HG03442 (cell line): ENCODE data around the gene CFAP119.

Experiments used
- ATAC-seq: cut with Tn5 transposase; IDR thresholded peaks from one replicate; pipeline ENCODE4 v1.9.1; 2021; ENCODE audit warnings: mild to moderate bottlenecking, moderate library complexity; ENCODE audit not compliant: unreplicated experiment

The CFAP119 gene

DNA sequence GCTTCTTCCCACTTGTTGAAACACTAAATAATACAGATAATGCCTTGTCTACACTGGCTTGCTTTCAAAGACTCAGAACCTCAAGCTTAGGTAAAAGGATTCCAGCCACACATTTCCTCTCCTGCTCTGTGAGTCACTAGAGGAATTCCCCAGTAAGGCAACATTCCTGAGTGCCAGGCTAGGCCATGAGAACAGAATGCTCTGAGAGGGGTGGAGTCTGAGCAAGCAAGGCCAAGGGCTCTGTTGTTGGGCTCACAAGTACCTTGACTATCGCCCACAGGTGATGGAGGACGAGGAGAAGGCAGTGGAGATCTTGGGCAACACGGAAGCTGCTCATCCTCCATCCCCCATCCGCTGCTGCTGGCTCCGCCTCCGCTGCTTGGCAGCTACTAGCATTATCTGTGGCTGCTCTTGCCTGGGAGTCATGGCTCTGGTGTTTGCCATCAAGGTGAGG, 20.4 kb downstream of the CFAP119 start:
- ATAC-seq, result no peak

DNA sequence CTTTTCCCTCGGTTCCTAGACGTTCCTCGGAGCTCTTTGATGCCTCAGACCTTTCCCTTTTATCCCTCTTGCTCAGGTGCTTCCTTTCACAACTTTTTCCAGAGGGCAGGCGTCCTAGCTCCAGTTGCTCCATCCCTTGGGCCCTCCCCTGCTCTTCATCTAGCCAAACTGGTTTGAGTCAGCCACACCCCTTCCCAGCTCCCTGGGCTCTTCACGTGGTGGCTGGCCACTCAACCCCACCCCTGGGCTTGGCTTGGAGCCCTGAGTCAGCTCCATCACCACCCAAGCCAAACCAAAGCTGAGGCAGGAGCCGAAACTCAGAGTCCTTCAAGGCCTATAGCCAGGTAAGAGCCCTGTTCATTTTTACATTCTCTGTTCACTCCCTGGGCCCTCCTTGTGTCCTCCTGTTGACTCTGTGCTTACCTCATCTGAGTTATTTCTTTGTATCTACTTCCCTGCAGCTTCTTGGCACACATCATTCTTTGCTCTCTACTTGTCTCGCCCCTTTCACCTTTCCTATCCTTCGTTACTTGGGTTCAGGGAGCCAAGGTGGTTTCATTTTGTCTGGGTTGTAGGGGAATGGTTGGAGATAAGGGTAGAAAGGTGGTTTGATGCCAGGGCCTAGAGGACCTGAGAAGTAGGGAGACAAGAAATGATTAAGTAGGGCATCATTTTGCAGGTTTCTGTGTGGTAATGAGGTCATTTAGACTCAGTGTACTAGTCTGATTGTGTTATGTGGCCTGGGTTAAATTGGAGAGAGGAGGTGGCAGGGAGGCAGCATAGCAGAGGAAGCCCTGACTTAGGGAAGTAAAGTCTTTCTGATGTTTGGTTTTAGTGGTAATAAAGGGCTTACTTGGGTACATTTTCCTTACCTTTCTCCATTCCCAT, 21.3 kb downstream of the CFAP119 start:
- no peak for ATAC-seq

DNA sequence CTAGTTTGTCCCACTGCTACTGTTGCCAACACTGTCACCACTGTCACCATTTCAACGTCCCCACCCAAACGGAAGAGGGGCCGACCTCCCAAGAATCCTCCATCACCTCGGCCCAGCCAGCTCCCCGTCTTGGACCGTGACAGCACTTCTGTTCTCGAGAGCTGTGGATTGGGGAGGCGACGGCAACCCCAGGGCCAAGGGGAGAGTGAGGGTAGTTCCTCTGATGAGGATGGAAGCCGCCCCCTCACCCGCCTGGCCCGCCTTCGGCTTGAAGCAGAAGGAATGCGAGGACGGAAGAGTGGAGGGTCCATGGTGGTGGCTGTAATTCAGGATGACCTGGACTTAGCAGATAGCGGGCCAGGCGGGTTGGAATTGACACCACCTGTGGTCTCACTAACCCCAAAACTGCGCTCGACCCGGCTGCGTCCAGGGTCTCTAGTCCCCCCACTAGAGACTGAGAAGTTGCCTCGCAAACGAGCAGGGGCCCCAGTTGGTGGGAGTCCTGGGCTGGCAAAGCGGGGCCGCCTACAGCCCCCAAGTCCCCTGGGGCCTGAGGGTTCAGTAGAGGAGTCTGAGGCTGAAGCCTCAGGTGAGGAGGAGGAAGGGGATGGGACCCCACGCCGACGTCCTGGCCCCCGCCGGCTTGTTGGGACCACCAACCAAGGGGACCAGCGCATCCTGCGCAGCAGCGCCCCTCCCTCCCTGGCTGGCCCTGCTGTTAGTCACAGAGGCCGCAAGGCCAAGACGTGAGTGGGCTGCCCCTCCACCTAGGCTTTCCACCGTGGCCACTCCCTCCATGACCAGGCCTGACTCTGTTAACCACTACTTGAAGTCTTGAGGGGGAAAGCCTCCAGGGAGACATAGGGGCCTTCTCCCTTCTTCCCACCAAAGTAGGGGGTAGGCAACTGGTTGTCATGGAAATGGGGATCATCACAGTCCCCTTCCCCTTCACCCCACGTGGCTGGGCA, 22.6 kb downstream of the CFAP119 start:
- ATAC-seq, result no peak

DNA sequence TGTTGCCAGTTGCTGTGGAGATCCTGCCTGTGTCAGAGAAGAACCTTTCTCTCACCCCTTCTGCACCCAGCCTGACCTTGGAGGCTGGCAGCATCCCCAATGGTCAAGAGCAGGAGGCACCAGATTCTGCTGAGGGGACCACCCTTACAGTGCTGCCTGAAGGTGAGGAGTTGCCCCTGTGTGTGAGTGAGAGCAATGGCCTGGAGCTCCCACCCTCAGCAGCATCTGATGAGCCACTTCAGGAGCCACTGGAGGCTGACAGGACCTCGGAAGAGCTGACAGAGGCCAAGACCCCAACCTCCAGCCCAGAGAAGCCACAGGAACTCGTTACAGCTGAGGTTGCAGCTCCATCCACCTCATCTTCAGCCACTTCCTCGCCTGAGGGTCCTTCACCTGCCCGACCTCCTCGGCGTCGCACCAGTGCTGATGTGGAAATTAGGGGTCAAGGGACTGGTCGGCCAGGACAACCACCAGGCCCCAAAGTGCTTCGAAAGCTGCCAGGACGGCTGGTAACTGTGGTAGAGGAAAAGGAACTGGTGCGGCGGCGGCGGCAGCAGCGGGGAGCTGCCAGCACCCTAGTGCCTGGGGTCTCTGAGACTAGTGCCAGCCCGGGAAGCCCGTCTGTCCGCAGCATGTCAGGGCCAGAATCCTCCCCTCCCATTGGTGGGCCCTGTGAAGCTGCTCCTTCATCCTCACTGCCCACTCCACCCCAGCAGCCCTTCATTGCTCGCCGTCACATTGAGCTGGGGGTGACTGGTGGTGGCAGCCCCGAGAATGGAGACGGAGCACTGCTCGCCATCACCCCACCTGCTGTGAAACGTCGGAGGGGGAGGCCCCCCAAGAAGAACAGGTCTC, 23.8 kb downstream of the CFAP119 start:
- no peak for ATAC-seq

DNA sequence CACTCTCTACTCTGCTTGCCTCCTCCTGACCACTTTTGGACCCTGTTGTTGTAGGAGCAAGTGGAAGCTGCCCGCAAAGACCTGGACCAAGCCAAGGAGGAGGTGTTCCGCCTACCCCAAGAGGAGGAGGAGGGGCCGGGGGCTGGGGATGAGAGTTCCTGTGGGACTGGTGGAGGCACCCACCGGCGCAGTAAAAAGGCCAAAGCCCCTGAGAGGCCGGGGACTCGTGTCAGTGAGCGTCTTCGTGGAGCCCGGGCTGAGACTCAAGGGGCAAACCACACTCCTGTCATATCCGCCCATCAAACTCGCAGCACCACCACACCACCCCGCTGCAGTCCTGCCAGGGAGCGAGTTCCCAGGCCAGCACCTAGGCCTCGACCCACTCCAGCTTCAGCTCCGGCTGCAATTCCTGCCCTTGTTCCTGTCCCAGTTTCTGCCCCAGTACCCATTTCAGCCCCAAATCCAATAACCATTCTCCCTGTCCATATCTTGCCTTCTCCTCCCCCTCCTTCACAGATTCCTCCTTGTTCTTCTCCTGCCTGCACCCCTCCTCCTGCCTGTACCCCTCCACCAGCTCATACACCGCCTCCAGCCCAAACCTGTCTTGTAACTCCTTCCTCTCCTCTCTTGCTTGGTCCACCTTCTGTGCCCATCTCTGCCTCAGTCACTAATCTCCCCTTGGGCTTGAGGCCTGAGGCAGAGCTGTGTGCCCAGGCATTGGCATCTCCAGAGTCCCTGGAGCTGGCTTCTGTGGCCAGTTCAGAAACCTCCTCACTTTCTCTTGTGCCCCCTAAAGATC, 24.7 kb downstream of the CFAP119 start:
- ATAC-seq, result no peak

GRCh38 chr16:30731411-30731810, 30.5 kb downstream of the CFAP119 start:
- no peak for ATAC-seq

DNA sequence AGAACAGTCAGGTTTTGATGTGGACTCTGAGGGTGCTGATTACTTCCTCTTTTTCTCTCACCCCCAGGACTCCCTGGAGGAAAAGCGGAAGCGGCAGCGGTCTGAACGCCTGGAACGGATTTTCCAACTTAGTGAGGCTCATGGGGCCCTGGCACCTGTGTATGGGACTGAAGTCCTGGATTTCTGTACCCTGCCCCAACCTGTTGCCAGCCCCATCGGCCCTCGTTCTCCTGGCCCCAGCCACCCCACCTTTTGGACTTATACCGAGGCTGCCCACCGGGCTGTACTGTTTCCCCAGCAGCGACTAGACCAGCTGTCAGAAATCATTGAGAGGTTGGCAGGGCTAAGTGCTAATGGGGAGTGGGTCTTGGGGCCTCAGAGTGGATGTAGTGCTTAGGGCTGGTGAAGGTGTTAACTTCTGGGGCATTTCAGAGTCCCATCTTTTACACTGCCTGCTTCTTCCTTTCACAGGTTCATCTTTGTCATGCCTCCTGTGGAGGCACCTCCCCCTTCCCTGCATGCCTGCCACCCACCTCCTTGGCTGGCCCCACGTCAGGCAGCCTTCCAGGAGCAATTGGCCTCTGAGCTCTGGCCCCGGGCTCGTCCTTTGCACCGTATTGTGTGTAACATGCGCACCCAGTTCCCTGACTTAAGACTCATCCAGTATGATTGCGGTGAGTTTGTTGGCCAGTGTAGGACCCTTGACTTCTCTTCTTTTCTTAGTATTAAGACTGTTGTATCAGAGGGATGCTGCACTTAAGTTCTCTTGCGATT, 32.8 kb downstream of the CFAP119 start:
- no peak for ATAC-seq

DNA sequence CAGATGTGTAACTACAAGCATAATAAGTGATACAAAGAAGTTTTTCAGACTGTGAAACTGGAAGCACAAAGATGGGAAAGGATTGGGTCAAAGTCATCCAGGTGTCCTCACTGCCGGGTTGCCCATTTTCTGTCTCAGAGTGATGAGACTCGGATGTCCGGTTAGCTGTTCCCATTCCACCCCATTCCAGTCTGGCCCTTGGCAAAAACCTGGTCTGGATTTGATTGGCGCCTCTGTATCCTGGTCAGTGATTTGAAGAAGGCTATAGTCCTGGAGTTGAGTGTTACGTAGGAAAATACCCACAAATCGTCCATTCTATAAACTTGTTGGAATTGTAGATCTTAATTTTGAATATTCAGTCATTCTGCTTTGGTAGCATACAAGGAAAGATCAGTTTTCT, 33.5 kb downstream of the CFAP119 start:
- no peak for ATAC-seq

DNA sequence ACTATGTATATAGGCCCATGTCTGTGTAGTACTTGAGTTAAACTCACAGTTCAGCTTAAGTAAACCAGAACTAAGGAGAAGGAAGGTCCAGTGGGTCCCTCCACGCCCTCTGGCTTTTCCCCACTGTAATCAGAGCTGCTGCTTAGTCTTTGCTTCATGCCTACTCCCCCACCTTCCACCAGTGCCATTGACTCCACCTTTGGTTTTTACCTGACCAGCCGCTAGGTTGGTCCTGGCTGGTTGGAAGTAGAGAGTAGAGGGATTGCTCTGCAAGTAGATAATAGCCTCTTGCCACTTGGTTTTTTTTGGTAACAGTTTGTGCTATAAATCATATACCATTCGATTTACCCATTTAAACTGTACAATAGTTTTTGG, 36.5 kb downstream of the CFAP119 start:
- ATAC-seq, result no peak

- no peak for ATAC-seq
Observed at GRCh38 chr16:30724641-30725417, 37.0 kb downstream of the CFAP119 start.

DNA sequence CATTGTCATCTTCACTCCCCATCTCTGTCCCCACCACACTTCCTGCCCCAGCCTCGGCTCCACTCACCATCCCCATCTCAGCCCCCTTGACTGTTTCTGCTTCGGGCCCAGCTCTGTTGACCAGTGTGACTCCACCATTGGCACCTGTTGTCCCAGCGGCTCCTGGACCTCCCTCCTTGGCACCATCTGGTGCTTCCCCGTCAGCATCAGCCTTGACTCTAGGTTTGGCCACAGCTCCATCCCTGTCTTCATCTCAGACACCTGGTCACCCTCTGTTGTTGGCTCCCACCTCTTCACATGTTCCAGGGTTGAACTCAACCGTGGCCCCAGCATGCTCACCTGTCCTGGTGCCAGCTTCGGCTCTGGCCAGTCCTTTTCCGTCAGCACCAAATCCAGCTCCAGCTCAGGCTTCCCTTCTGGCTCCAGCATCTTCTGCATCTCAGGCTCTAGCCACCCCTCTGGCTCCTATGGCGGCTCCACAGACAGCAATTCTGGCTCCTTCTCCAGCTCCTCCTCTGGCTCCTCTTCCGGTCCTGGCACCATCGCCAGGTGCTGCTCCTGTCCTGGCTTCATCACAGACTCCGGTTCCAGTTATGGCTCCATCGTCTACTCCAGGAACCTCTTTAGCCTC, 38.0 kb downstream of the CFAP119 start:
- no peak for ATAC-seq

- ATAC-seq, result no peak
Observed at GRCh38 chr16:30722916-30723315, 38.9 kb downstream of the CFAP119 start.

DNA sequence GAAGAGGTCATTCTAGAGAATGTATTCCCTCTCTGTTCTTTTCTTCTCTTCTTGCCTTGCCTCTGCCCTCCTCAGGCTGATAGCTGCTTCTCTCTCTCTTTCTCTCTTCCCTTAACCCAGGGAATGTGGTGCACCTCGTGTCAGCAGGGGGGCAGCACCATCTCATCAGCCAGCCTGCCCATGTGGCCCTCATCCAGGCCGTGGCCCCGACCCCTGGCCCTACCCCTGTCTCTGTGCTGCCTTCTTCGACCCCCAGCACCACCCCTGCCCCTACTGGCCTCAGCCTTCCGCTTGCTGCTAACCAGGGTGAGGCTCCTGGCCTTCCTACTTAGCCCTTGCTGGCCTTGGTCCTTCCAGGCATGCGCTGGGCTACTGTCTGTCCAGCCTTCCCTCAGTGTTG, 39.4 kb downstream of the CFAP119 start:
- no peak for ATAC-seq

DNA sequence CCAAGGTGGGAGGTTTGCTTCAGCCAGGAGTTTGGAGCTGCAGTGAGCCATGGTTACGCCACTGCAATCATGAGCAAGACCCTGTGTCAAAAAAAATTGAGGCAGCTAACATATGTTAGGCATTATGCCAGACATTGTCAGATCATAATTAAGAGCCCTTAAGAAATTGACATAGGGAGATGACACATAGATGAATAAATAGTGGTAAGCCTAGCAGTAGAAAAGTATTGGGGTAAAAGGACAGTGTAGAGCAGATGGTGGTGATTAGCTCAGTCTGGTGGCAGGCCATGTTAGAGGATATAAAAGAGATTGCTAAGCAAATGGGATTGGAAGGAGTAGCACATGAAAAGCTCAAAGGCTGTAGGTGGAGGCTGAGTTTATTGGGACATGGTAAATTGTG, 40.3 kb downstream of the CFAP119 start:
- no peak for ATAC-seq

DNA sequence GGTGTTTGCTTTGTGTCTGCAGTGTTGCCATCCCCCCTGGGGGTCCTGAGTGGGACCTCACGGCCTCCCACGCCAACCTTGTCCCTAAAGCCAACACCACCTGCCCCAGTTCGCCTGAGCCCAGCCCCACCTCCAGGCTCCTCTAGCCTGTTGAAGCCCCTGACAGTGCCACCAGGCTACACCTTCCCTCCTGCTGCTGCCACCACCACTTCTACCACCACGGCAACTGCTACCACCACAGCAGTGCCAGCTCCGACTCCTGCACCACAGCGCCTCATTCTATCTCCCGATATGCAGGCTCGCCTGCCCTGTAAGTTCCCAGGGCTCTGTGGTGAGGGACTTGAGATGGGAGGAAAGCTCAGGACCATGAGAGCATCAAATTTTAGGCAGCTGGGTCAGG, 40.7 kb downstream of the CFAP119 start:
- no peak for ATAC-seq

GRCh38 chr16:30720694-30721093, 41.2 kb downstream of the CFAP119 start:
- no peak for ATAC-seq

GRCh38 chr16:30720086-30720485, 41.8 kb downstream of the CFAP119 start:
- no peak for ATAC-seq
